ENCODE measurements around the gene CD33.
"Not testable (repeated sequence)": the region's sequence is repeated elsewhere in the genome, so short reads cannot be mapped to it uniquely, and the experiment has no call there.

The CD33 gene

DNA sequence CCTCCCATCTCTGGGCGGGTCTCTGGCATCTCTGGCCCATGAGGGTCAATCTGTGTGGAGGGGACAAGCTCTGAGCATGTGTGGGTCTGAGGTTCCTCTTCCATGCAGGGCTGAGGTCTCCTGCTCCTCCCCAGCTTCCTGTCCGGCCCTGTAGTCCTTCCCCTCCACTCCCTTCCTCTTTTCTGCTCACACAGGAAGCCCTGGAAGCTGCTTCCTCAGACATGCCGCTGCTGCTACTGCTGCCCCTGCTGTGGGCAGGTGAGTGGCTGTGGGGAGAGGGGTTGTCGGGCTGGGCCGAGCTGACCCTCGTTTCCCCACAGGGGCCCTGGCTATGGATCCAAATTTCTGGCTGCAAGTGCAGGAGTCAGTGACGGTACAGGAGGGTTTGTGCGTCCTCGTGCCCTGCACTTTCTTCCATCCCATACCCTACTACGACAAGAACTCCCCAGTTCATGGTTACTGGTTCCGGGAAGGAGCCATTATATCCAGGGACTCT, at the start of gene CD33:
CD33 (plus strand) TSS at position 183 of the 496 bp plus-strand sequence; CDS start at position 222, 39 bp downstream.
- DNase-seq: not testable (repeated sequence)

DNA sequence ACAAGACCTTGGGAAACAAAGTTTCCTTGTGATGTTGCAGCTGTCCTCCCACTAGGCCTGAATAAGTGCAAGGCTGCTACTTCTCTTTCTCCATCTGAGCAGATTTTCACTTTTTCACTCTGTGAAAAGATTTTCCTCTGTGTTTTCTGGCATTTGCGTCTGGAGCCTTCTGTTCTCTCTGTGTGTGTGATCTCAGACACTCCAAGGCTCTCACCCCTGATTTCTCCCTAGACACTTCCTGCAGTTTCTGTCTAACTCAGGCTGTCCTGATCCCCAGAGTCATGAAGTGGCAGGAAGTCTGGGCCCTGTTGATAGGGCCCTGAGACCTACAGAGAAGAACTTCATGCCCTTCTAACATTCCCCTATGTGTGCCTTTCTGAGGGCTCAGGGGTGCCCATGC, 45.6 kb upstream of the CD33 start:
- no peak for DNase-seq

DNA sequence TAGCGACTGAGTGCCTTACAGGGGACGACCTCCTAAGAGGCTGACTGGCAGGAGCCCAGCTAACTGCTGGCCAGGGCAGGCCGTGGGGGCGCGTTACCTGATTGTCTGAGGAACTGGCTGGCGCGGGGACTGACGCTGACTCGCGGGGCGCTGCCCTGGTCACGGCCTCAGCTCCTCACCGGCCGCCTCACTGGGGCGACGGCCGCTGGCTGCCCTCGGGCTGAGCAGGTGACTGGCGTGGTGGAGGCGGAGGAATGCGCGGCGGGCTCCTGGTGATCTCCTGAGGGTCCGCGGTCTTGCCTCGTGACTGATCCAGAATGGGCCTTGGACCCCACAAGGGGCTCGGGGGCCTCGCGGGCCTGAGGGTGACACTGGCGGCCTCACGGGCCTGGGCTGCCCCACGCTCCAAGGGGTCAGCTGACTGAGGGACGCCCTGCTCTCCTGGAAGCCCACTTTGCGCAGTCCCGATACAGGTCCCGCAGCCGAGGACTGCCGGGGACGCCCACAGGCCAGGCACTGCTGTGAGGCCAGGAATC, 43.4 kb upstream of the CD33 start:
- no peak for DNase-seq

DNA sequence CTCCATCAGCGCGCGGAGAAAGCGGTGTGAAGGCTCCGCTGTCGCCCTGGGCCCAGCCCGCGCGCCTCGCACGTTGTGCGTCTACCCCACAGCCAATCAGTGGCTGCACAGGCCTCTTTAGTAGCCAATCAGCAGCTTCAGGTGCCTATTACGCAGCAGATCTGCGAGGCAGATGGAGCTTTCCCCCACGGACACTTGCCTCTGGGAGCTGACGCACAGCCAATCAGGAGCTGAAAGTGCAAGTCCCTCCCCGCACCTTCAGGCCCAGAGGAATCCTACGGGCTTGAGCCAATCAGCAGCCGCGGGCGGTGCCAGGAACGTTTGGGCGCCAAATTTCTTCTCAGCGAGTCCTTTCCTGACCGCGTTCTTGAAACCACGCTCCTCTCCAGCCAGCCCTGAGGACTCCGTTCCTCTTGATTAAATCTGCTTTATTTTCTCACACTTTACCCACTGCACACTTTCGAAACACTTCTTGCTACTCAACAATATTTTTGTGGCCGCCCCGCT, 42.9 kb upstream of the CD33 start:
- DNase-seq: no peak

DNA sequence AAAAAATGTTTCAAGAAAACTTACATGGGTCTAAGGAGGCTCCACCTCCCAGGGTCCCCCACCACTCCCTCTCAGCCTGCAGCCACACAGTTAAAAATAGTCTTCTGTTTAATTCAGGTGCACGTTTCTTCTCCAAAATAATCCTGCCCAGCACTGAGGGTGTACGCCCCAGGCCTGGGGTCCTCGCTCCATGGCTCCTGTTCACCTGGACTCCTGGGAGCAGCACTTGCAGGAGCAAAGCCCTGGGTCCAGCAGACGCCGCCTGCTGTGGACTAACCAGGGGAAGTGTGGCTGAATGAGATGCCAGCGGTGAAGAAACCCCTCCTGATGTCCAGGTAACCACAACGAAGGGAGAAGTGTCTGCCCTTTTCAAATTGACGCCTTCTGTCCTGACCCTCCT, 41.3 kb upstream of the CD33 start:
- no peak for DNase-seq

DNA sequence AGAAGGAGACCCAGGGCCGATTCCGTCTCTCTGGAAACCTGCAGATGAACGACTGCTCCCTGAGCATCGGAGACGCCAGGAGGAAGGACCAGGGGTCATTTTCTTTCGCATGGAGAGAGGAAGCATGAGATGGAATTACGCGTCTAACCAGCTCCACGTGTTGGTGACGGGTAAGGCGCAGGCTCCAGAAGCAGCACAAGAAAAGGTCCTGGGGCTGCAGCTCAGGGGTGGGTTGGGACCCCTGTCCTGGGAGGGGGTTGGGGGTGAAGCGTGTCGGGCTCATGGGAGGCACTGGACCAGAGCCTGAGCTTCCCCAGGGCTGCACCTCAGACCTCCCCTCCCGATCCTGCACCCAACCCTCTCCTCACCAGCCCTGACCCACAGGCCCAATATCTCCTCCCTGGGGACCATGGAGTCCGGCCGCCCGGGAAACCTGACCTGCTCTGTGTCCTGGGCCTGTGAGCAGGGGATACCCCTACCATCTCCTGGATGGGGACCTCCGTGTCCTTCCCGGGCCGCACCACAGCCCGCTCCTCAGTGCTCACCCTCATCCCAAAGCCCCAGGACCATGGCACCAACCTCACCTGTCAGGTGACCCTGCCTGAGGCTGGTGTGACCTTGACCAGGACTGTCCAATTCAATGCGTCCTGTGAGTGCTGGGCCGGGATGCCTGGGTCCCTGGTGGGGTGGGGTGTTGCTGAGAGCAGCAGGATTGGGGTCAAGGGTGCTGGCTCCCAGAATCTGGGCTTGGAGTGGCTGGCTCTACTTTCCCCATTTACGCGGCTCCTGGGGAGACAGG, 39.6 kb upstream of the CD33 start:
- DNase-seq: no peak

DNA sequence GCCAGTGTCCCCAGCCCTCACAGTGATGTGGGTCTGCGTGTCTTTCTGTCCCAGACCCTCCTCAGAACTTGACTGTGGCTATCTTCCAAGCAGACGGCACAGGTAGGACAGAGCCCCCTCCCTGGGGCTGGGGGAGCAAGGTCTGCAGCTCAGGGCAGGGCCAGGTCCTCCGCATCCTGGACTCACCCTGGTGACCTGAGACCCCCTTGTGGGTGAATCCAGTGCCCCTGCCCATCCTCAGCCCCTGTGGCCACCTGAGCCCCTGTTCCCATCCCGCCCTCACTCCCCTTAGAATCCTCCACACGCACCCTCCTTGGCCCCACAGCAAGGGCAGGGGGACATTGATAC, 39.0 kb upstream of the CD33 start:
- no peak for DNase-seq

DNA sequence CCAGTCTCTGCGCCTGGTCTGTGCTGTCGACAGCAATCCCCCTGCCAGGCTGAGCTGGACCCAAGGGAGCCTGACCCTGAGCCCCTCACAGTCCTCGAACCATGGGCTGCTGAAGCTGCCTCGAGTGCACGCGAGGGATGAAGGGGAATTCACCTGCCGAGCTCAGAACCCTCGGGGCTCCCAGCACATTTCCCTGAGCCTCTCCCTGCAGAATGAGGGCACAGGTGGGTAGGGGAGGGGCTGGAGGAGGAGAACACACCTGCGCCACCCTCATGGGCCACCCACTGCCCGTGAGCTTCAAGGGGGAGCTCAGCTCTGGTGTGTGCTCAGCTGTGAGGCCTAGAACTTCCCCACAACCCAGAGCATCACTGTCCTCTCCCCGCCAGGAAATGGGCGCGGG, 38.6 kb upstream of the CD33 start:
- no peak for DNase-seq

DNA sequence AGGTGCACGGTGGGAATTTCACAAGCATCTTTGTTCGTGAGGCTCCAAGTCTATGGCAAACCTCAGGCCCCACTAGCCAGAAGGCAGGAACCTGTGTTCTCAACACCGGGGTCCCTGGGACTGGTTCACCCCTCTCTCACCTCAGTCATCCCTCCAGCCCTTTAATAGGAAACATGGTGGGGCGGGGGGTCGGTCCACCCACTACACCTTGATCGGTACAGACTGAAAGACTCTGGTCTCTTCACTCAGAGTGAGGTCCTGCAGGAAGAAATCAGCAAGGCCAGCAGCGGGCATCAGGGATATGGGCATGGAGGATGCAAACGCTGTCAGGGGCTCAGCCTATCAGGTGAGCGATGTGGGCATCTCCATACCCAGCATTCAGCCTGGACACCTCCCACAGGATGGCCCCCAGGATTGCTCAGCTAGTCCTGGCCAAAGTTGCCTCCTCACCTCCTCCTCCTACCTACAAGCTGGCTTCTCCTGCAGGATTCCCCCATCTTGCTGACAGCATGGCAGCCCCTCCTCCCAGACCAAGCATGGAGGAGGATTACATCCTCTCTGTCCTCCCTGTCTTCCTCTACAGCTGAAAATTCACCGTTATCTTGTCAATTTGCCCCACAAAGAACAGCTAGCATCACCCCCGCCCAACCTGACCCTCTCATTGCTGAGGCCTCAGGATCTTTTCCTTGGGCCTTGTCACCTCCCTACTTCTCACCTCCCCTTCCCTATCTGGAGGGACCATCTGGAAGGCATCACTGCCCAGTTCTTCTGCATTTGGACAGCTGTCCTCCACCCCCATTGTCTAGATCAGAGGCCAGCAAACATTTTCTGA, 37.3 kb upstream of the CD33 start:
- DNase-seq: no peak

DNA sequence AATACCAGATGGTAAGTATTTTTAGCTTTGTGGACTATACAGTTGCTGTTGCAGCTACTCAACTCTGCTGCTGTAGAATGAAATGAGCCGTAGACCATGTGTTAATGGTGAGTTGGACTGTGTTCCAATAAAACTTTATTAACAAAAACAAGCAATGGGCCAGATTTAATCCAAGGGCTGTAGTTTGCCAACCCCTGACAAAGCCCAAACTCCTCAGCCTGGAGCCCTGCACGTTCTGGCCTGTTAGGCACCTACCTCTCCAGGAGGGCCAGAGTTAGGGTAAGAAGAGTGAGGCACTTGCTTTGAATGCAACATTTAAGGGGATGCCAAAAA, 36.7 kb upstream of the CD33 start:
- no peak for DNase-seq

DNA sequence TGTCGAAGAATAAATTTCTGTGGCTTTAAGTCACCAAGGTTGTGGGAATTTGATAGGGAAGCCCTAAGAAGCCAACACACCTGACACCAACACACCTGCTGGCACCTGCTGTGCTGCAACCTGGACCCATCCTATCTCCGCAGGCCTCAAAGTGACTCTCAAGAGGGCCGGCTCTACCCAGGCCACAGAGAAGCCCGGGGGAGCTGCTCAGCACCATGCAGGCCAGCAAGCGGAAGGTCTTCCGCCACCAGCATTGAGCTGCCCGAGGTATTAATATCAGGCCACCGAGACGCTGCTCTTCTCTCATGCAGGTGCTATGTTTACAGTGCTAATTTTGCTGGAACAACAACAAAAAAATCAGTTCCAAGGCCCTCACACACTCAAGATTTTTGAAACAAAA, 32.2 kb upstream of the CD33 start:
- DNase-seq: no peak

DNA sequence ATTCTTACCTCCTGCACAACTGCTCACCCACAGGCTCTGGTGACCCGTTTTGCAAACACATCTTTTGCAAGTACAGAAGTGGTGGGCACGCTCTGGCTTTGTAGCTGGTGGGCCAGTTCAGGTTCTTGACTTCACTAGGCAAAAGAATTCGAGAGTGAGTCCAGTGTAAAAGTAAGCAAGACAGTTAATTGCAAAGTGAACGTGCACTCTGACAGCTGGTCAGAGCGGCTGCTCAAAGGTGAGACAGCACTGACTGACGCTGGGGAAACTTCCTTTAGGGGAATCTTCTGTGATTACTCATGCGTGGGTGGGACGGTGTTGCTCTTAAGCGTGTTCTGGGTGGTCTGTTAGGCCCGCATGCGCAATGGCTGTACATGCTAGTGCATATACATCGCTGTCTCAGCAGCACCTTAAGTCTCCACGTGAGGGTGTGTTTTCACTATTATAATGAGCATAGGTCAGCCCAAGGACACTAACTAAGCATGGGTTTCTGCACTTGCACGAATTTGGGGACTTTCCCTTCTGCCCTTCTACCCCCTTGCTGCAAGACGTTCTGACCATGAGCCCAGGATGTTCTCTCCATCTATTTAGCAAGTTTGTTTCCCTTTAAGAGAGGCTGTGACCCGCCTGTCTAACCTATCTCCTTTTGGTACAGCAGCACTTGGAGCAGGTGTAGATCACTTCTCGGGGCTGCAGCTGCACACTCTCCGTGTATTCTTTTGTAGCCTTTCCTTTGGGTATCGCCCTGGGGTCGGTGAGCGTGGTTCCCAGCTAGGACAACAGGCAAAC, 30.2 kb upstream of the CD33 start:
- DNase-seq: no peak

DNA sequence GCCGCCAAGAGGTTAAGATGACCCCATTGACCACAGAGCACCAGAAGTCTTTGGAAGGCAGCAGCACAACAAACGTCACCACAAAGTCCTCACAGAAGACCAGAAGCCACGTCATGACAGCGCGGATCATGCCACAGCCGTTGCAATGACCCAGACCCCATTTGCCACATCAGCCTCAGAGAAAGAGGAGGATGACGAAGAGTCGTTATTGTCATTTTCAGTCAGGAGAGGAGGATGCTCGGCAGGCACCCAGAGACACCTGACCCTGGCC, 29.6 kb upstream of the CD33 start:
- DNase-seq: no peak

DNA sequence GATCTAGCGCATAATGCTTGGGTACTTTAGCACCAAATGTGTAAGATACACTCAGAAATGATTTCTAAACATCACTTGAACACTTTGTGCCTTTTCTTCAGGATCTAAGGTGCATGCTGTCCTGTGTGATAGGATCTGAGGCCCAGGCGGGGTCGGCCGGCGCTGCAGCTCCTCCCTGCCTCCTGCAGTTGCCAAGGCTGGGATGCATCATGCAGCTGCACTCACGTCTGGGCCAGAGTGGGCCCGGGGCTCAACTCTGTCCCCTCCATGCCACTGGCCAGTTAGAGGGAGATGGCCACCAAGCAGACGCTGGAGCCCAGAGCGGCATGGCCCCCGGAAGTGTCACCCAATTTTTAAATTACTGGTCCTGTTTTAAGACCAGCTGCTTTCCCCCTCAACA, 29.3 kb upstream of the CD33 start:
- no peak for DNase-seq

DNA sequence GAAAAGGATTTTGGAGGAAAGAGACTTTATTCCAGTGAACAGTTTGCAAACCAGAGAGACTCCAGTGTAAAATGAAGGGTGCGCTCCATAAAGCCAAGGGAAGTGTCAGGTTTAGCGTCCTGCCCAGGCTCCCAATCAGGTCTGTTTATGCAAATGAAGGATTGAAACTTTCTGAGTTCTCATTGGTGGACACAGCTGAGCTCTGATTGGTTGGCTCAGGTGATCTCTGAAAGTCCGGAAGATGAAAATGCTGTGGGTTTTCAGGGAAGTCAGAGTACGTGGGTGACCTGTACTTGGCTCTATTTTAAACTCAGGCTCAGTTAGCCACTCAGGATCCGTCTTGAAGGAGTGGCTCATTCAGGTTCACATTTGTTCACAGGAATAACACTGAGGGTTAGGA, 28.7 kb upstream of the CD33 start:
- no peak for DNase-seq

DNA sequence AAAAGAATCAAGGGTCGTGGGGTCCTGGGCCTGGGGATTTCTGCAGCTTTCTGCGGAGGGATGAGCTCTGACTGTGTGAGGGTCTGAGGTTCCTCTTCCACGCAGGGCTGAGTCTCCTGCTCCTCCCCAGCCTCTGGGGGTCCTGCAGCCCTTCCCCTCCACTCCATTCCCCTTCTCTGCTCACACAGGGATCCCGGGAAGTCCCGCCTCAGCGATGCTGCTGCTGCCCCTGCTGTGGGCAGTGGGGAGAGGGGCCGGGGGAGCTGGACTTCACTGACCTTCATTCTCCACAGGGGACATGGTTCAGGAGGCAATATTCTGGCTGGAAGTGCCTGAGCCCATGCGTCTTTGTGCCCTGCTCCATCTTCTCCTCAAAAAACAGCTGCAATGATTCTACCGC, 26.2 kb upstream of the CD33 start:
- no peak for DNase-seq

DNA sequence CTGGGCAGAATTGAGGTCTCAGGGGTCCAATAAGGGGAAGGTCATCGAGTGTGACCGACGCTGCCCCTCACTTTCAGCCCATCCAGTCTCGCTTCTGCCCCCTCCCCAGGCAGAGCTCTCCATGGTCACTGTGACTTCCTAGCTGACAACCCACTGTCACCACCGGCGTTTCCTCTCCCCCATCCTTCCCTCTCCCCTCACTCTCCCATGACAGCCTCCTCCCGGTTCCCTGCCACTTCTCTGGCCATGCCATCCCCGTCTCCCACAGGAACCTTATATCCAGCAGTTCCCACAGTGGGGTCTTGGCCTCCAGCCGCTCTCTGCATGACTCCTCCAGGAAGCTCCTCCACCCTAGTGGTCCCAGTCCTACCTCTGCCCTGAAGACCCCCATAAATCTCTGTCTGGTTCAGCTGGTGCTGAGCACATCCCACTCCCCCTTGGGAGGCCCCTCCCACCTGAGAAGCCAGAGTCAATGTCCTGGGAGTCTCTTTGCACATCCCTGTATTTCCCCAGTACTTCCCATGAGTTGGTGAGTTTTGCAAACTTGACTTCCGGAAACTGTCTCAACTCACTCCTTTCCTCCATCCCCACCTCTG, 24.7 kb upstream of the CD33 start:
- DNase-seq: no peak

DNA sequence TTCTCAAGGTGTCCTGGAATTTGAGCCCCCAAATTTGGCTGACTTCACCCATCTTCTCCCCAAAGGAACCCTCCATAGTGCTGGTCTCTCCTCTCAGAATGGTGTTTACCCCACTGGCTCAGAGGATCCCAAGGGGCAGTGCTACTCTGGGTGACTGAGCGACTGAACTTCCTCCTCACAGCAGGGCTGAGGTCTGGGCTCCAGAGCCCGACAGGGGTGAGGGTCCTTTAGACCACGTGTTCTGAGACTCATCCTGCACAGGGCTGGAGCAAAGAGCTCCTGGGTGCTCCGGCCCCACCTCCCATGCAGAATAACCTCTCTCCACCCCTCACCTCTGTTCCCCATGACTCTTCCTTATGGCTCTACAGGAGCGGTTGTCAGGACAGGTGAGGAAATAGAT, 23.2 kb upstream of the CD33 start:
- DNase-seq: no peak

DNA sequence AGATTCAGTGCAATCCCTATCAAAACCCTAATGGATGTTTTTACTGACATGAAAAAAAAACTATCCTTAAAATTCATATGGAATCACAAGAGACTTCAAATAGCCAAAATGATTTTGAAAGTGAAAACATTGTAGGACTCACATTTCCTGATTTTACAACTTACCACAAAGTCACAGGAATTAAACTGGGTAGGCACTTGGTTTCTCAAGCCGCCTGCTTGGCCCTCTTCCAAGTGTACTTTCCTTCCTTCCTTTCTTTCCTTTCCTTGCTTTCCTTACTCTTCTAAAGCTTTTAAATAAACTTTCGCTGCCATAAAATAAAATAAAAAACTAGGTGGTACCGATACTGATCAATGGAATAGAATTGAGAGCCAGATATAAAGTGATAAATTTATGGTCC, 21.0 kb upstream of the CD33 start:
- no peak for DNase-seq

DNA sequence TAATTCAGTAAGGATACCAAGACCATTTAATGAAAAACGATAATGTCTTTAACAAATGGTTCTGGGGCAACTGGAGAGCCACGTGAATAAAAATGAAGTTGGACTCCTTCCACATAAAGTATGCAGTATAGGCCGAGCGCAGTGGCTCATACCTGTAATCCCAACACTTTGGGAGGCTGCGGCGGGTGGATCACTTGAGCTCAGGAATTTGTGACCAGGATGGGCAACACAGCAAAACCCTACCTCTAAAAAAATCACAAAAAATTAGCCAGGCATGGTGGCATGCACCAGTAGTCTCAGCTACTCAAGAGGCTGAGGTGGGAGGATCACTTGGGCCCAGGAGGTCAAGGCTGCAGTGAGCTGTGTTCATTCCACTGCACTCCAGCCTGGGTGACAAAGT, 20.6 kb upstream of the CD33 start:
- no peak for DNase-seq

DNA sequence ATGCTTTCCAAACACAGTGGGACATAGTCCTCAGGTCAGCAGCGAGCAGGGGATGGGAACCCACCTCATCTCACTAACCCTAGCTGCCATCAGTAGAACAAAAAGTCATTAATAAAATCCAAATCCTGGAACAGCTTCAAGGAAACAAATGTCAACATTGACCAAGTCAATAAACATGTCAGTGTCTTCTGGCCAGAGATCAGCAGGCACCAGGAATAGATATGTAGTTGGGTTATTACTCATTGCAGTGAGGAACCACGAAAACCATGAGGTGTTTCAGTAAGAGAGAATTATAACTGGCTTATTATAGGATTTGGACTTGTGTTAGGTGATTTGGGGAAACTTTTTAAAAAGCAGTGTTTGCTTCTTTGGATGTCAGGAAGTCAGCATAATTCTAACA, 17.1 kb upstream of the CD33 start:
- DNase-seq: no peak

DNA sequence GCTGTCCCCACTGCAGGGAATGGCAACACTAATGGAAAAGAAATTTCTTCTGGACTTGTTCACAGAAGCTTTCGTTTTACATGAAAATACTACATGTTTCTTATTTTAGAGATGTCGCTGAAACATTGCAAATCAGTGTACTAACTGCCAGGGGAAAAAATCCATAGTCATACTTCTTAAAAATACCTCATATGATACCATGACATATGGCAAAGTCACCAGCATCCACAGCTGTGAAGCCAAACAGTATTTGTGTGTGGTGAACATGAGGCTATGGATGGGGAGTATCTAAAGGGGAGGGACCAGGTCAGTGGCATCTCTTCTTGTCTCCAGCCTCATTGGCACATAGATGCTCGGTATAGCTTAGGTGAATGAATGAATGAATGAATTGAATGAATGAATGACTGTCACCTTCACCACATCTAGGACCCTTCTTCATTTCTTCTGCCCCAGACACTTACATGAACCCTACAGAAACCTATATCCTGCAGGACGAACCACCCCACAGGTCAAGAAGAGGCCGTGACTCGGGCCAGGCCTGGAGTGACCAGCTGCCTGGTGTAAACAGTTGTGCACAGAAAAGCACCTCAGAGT, 14.6 kb upstream of the CD33 start:
- DNase-seq: no peak

Data from NCI-H1417 treated with DMSO at 0.1 percent for 48 hours (cell line).